SK-N-SH (cell line): ENCODE measurements around the gene CCDC195. TPM values are rescaled to one million over a fixed set of nuclear protein-coding genes. Genes with fewer than 3 reads are reported as not detected.

ENCODE experiments used
- CTCF ChIA-PET: fragments of 300-600, 350-600 bp; formaldehyde crosslinking; extraction: SDS; loops from one replicate; lab custom pipeline; 2021; lab: Yijun Ruan, JAX
- POLR2A ChIA-PET: fragments of 350-600 bp; sonication (Branson Sonifier 250); formaldehyde crosslinking; extraction: SDS; loops from one replicate; lab custom pipeline; 2020; ENCODE audit warnings: antibody characterized with exemption, inconsistent platforms; lab: Yijun Ruan, JAX
- DNase-seq: peaks from one replicate; pipeline ENCODE4 v3.0.0; 2012
- H2AFZ ChIP-seq: fragments of 200-600 bp; sonication (generic); 2 replicates; pipeline ENCODE4 v1.8.1; 2016; ENCODE audit warnings: antibody characterized with exemption, mild to moderate bottlenecking, low read depth
- H3F3A ChIP-seq: fragments of 200-600 bp; sonication (generic); replicated peaks from 2 replicates; pipeline ENCODE3; 2016; ENCODE audit warnings: antibody characterized with exemption, mild to moderate bottlenecking; ENCODE audit not compliant: insufficient read depth
- H3K27ac ChIP-seq, 2 experiments: fragments of 200-500 bp in 1 of 2; fragments of 200-600 bp in 1 of 2; sonication (Bioruptor generic) in 1 of 2; sonication (generic), shearing (Covaris generic) in 1 of 2; 2 replicates each; pipeline versions ENCODE4 v1.5.1 to v1.6.1; 2014 to 2016; ENCODE audit warnings: low read depth in 2 of 2, inconsistent platforms in 1 of 2, low read length in 1 of 2, mild to moderate bottlenecking in 1 of 2, mixed read lengths in 1 of 2
- H3K27me3 ChIP-seq: fragments of 200-600 bp; sonication (generic), shearing (Covaris generic); 2 replicates; pipeline ENCODE4 v1.6.1; 2016; ENCODE audit warnings: mixed run types; ENCODE audit not compliant: insufficient read depth
- H3K36me3 ChIP-seq, 2 experiments: fragments of 200-500 bp in 1 of 2; fragments of 200-600 bp in 1 of 2; sonication (Bioruptor generic) in 1 of 2; sonication (generic) in 1 of 2; replicated peaks in 1 of 2; 2 replicates each; pipeline versions ENCODE3 to v1.5.1; 2014 to 2016; ENCODE audit warnings: low read length in 1 of 2, mild to moderate bottlenecking in 1 of 2; ENCODE audit not compliant: insufficient read depth in 2 of 2, control insufficient read depth in 1 of 2
- H3K4me1 ChIP-seq, 2 experiments: fragments of 200-500 bp in 1 of 2; fragments of 200-600 bp in 1 of 2; sonication (Bioruptor generic) in 1 of 2; sonication (generic), shearing (Covaris generic) in 1 of 2; 2 replicates each; pipeline versions ENCODE4 v1.5.1 to v1.6.1; 2014 to 2016; ENCODE audit warnings: low read depth in 1 of 2, low read length in 1 of 2, mixed run types in 1 of 2; ENCODE audit not compliant: insufficient read depth in 2 of 2, control insufficient read depth in 1 of 2
- H3K4me2 ChIP-seq: fragments of 200-600 bp; sonication (generic), shearing (Covaris generic); 2 replicates; pipeline ENCODE4 v1.6.1; 2017; ENCODE audit warnings: mixed run types
- H3K4me3 ChIP-seq, 2 experiments: fragments of 200-500 bp in 1 of 2; fragments of 200-600 bp in 1 of 2; sonication (Bioruptor generic) in 1 of 2; sonication (generic), shearing (Covaris generic) in 1 of 2; 2 replicates each; pipeline versions ENCODE4 v1.5.1 to v1.8.1; 2014 to 2016; ENCODE audit warnings: low read depth in 2 of 2, inconsistent platforms in 1 of 2, low read length in 1 of 2, mild to moderate bottlenecking in 1 of 2, mixed read lengths in 1 of 2, moderate library complexity in 1 of 2
- H3K79me2 ChIP-seq: fragments of 200-600 bp; sonication (generic); 2 replicates; pipeline ENCODE4 v1.8.1; 2017; ENCODE audit warnings: mild to moderate bottlenecking; ENCODE audit not compliant: insufficient read depth
- H3K9ac ChIP-seq: fragments of 200-600 bp; sonication (generic); 2 replicates; pipeline ENCODE4 v1.6.1; 2017; ENCODE audit warnings: mixed run types
- H3K9me2 ChIP-seq: fragments of 200-600 bp; sonication (generic); 2 replicates; pipeline ENCODE4 v1.6.1; 2017; ENCODE audit warnings: mixed run types
- H3K9me3 ChIP-seq: fragments of 200-600 bp; sonication (generic); 2 replicates; pipeline ENCODE4 v1.6.1; 2017; ENCODE audit warnings: mixed run types, mild to moderate bottlenecking, moderate library complexity
- H4K20me1 ChIP-seq: fragments of 200-600 bp; sonication (generic); 2 replicates; pipeline ENCODE4 v1.6.1; 2017; ENCODE audit warnings: mild to moderate bottlenecking, mixed run types; ENCODE audit not compliant: insufficient read depth
- ELF1 ChIP-seq: IDR thresholded peaks from 2 replicates; pipeline ENCODE4 v1.4.0; 2012
- EZH2phosphoT487 ChIP-seq: fragments of 200-600 bp; sonication (generic); IDR thresholded peaks from 2 replicates; pipeline ENCODE4 v1.6.1; 2017; ENCODE audit warnings: low read depth, mixed run types, mild to moderate bottlenecking, antibody characterized with exemption, moderate library complexity, borderline replicate concordance
- FOSL2 ChIP-seq: IDR thresholded peaks from 2 replicates; pipeline ENCODE4 v1.4.0; 2012; ENCODE audit warnings: low read depth, mild to moderate bottlenecking, moderate library complexity, borderline replicate concordance
- GABPA ChIP-seq: IDR thresholded peaks from 2 replicates; pipeline ENCODE4 v1.4.0; 2012; ENCODE audit warnings: low read depth, mild to moderate bottlenecking
- JUND ChIP-seq: IDR thresholded peaks from 2 replicates; pipeline ENCODE4 v1.4.0; 2012
- NFIC ChIP-seq: IDR thresholded peaks from 2 replicates; pipeline ENCODE4 v1.4.0; 2012; ENCODE audit warnings: borderline replicate concordance
- POLR2AphosphoS5 ChIP-seq: IDR thresholded peaks from 2 replicates; pipeline ENCODE4 v1.6.1; 2012; ENCODE audit warnings: low read depth, low read length
- RCOR1 ChIP-seq: fragments of 150-350 bp; IDR thresholded peaks from 2 replicates; pipeline ENCODE4 v1.6.1; 2017; ENCODE audit warnings: antibody characterized with exemption, low read length
- WGBS: methylation state at CpG from one replicate; pipeline ENCODE4 v1.1.6; 2017; ENCODE audit warnings: low lambda C conversion rate; 5-methylcytosine and 5-hydroxymethylcytosine counted together
- polyA plus RNA-seq, 3 experiments: library from polyadenylated mRNA; depleted of rRNA; stranded (reverse); fragments of >200 nt; gene quantifications; 2 replicates each; pipeline ENCODE4 v1.2.3, GENCODE V29; 2012
- TF ChIP-seq, protein P1 (sequence below): IDR thresholded peaks from 2 replicates; pipeline ENCODE4 v1.4.0; 2012; ENCODE audit warnings: low read depth, borderline replicate concordance
- TF ChIP-seq, protein P2 (sequence below): IDR thresholded peaks from 2 replicates; pipeline ENCODE4 v1.4.0; 2012; ENCODE audit warnings: low read depth

Gene CCDC195
- polyA plus RNA-seq, 1 of the 3 experiments (the other 2 are of a cell fraction) = not detected

DNA sequence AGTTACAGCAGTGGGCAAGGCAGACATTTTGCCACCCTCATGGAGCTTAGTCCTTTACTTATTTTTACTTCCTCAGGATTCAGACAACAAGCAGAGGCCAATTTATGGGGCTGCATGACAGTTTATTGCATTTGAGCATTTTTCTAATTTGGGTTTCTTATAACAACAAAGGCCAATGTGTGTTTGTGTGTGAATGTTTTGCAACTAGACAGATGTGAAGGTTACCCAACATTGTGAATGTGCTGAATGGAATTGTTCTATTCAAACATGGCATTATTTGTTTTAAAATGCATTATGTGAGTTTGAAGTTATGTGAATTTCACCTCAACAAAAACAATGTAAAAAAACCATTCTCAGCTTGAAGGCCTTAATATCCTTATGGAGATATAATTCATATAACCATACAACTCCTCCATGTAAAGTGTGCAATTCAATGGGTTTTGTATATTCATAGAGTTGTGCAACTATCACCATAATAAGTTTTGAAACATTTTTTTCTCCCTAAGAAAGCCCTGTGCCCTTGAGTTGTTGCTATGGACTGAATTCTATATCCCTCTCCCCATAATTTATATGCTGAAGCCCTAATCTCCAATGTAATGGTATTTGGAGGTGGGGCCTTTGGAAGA lies 57.3 kb downstream of the CCDC195 start:
- Histone ChIP-seq H3K27me3 (no peaks in the 10 kb centered on the region), H3K4me2 (no peak overlapping the region), H3K9ac (no peak overlapping the region), H3K9me2 (no peaks in the 10 kb centered on the region), H4K20me1 (no peaks in the 10 kb centered on the region), H3K9me3 (no peaks in the 10 kb centered on the region), H3K4me1 (no peaks in the 10 kb centered on the region), H2AFZ (no peak overlapping the region), H3K4me3 (no peak overlapping the region), H3F3A (no peaks in the 10 kb centered on the region), H3K27ac (no peak overlapping the region), H3K79me2 (no peaks in the 10 kb centered on the region), H3K36me3 (no peaks in the 10 kb centered on the region)
- POLR2A ChIA-PET = no interaction called here
- no peak for DNase-seq
- CTCF ChIA-PET = interaction anchor here (1.0 to 1.6 kb wide), 6 partner anchors 9 to 342 kb away, joined by 3 to 5 read pairs (median 3); no protein-coding TSS in a partner anchor
- no peak for TF ChIP-seq NFIC
- no peak for TF ChIP-seq JUND
- TF ChIP-seq, protein P1, sequence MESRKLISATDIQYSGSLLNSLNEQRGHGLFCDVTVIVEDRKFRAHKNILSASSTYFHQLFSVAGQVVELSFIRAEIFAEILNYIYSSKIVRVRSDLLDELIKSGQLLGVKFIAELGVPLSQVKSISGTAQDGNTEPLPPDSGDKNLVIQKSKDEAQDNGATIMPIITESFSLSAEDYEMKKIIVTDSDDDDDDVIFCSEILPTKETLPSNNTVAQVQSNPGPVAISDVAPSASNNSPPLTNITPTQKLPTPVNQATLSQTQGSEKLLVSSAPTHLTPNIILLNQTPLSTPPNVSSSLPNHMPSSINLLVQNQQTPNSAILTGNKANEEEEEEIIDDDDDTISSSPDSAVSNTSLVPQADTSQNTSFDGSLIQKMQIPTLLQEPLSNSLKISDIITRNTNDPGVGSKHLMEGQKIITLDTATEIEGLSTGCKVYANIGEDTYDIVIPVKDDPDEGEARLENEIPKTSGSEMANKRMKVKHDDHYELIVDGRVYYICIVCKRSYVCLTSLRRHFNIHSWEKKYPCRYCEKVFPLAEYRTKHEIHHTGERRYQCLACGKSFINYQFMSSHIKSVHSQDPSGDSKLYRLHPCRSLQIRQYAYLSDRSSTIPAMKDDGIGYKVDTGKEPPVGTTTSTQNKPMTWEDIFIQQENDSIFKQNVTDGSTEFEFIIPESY = no peak
- no peak for TF ChIP-seq EZH2phosphoT487
- TF ChIP-seq FOSL2 = no peak
- TF ChIP-seq ELF1 = no peak
- no peak for TF ChIP-seq RCOR1
- no peak for TF ChIP-seq GABPA
- no peak for TF ChIP-seq POLR2AphosphoS5

DNA sequence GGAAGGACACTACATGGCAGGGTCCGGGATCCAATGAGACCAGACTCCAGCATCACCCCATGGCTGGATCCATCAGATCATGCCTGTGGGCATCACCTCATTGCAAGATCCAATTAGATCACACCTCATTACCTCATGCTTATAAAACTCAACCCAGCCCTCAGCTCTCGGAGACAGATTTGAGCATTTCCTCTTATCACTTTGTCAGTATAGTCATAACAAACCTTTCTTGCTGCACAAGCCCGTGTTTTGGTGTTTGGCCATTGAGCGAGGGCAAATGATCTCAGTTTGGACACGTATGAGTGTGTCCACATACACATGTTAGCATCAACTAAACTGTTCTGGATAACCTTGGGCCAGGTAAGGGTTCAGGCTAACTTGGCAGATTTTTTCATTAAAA lies 58.8 kb downstream of the CCDC195 start:
- 78% methylated on average over 4 of the region's 5 CpGs for WGBS
- no peak overlapping the region for H3K27ac ChIP-seq
- H2AFZ ChIP-seq = no peak overlapping the region
- no peaks in the 10 kb centered on the region for H3K36me3 ChIP-seq
- H3K4me1 ChIP-seq = no peaks in the 10 kb centered on the region
- H3K9me3 ChIP-seq = no peaks in the 10 kb centered on the region
- H3K27me3 ChIP-seq = no peaks in the 10 kb centered on the region
- CTCF ChIA-PET = interaction anchor here (1.6 kb wide), 1 partner anchor 12 kb away, joined by 5 read pairs; no protein-coding TSS in a partner anchor
- no peaks in the 10 kb centered on the region for H3F3A ChIP-seq
- POLR2A ChIA-PET = no interaction called here
- no peak overlapping the region for H3K9ac ChIP-seq
- H4K20me1 ChIP-seq = no peaks in the 10 kb centered on the region
- TF ChIP-seq, protein P2, sequence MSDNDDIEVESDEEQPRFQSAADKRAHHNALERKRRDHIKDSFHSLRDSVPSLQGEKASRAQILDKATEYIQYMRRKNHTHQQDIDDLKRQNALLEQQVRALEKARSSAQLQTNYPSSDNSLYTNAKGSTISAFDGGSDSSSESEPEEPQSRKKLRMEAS = no peak
- no peak for TF ChIP-seq RCOR1
- TF ChIP-seq, all 33 proteins: peak for 0
- no peak for DNase-seq
- Histone ChIP-seq H3K4me3 (no peak overlapping the region), H3K79me2 (no peaks in the 10 kb centered on the region), H3K4me2 (no peak overlapping the region), H3K9me2 (no peaks in the 10 kb centered on the region)
